ENCODE results near the gene GJB6. TPM values are rescaled to one million over a fixed set of nuclear protein-coding genes. Genes with fewer than 3 reads are reported as not detected.

The GJB6 gene
- total and polyA plus RNA-seq, 2 donors (not counting 3 experiments of a cell fraction or from before 2014, with no cell fraction given), result not detected

GRCh38 chr13:20247403-20247802 lies 15.3 kb upstream of the GJB6 start:
- no peak for TF ChIP-seq JUN (IDR thresholded peaks at IDR 0.05; ENCODE audit: borderline replicate concordance, insufficient read depth, insufficient read length, low read depth)
- TF ChIP-seq POLR2A (IDR thresholded peaks at IDR 0.05; ENCODE audit: low read depth, low read length), result no peak
- TF ChIP-seq GATA2 (IDR thresholded peaks at IDR 0.05; ENCODE audit: insufficient read depth, insufficient read length, low read depth, low read length), result no peak
- TF ChIP-seq EZH2 (IDR thresholded peaks at IDR 0.05; ENCODE audit: borderline replicate concordance, low read depth, low read length, severe bottlenecking), result no peak
- TF ChIP-seq POLR2AphosphoS5 (IDR thresholded peaks at IDR 0.05; ENCODE audit: insufficient read depth, low read depth, low read length), result no peak
- TF ChIP-seq MYC (IDR thresholded peaks at IDR 0.05; ENCODE audit: low read depth, low read length), result no peak
- TF ChIP-seq, protein P1, sequence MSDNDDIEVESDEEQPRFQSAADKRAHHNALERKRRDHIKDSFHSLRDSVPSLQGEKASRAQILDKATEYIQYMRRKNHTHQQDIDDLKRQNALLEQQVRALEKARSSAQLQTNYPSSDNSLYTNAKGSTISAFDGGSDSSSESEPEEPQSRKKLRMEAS (IDR thresholded peaks at IDR 0.05; ENCODE audit: insufficient read depth, insufficient read length), result no peak
- no peak for TF ChIP-seq CTCF (IDR thresholded peaks at IDR 0.05; ENCODE audit: extremely low read depth in 1 of 2, insufficient read depth in 1 of 2, low read depth in 1 of 2, low read length in 2 of 2)
- no peak for TF ChIP-seq FOS (IDR thresholded peaks at IDR 0.05; ENCODE audit: borderline replicate concordance, insufficient read depth, low read length)
- Histone ChIP-seq H3K27ac (ENCODE audit: insufficient read depth, low read depth, low read length) (no peak overlapping the region), H3K9me1 (replicated peaks; ENCODE audit: control insufficient read depth, extremely low read depth, insufficient read depth, low read length) (no peaks in the 10 kb centered on the region), H3K4me3 (replicated peaks in 1 of 3; ENCODE audit: insufficient read depth in 1 of 3, low read depth in 1 of 3, low read length in 3 of 3) (no peak overlapping the region), H3K79me2 (ENCODE audit: control insufficient read depth, insufficient read depth, low read length) (no peaks in the 10 kb centered on the region), H3K9ac (replicated peaks; ENCODE audit: extremely low read depth, insufficient read depth, low read length) (no peak overlapping the region), H4K20me1 (replicated peaks; ENCODE audit: control insufficient read depth, extremely low read depth, insufficient read depth, low read length) (no peaks in the 10 kb centered on the region), H3K27me3 (ENCODE audit: control insufficient read depth in 2 of 2, insufficient read depth in 2 of 2, low read length in 2 of 2) (no peaks in the 10 kb centered on the region), H2AFZ (ENCODE audit: low read depth, low read length) (no peak overlapping the region), H3K9me3 (replicated peaks; ENCODE audit: control insufficient read depth, insufficient read depth, low read length) (no peaks in the 10 kb centered on the region), H3K4me2 (ENCODE audit: insufficient read depth, low read length) (no peak overlapping the region), H3K36me3 (ENCODE audit: control insufficient read depth in 2 of 2, extremely low read depth in 1 of 2, insufficient read depth in 2 of 2, low read length in 2 of 2) (no peaks in the 10 kb centered on the region), H3K4me1 (ENCODE audit: control insufficient read depth, extremely low read depth, insufficient read depth, low read length) (no peaks in the 10 kb centered on the region)
- CTCF ChIA-PET, result no interaction called here
- POLR2A ChIA-PET, result no interaction called here
- BruUV-seq (replicated peaks), result no TSS peak
- dilution Hi-C loops (cut with MboI; ENCODE audit: extremely low pct_ligation_motif_present, low sequenced_read_pairs) (no loop called here), intact Hi-C loops (cut with micrococcal nuclease) (no loop called here)
- FAIRE-seq (no peak), DNase-seq (ENCODE audit: low read depth, low spot score) (no peak)
